PC-9 (cell line): ENCODE measurements around the gene LMF1.

Source experiments
- CTCF ChIP-seq: fragments of 200-600 bp; sonication (generic); conservative IDR thresholded peaks from 2 replicates; pipeline ENCODE4 v1.6.1; 2017; ENCODE audit warnings: mixed run types, antibody characterized with exemption, mild to moderate bottlenecking, moderate library complexity
- EZH2 ChIP-seq: fragments of 200-600 bp; sonication (generic); IDR thresholded peaks from 2 replicates; pipeline ENCODE4 v1.8.0; 2017; ENCODE audit warnings: antibody characterized with exemption, low read depth

- TF ChIP-seq CTCF = no peak
- TF ChIP-seq EZH2 = no peak
Measured at GRCh38 chr16:938136-938535, 32.6 kb downstream of the LMF1 start.
